Breast epithelium (tissue), 4 donors: ENCODE results near the gene CARD14. TPM values are rescaled to one million over a fixed set of nuclear protein-coding genes. Genes with fewer than 3 reads are reported as not detected.

Experiments used
- DNase-seq, 2 donors: peaks; one replicate each; pipeline ENCODE4 v3.0.0-alpha.2; 2019; ENCODE audit warnings: low spot score in 2 of 2
- H3K27ac ChIP-seq, 2 donors: fragments of 200-600 bp; sonication (generic) in 1 of 2; one replicate each; pipeline ENCODE4 v1.5.1; 2016 to 2019; ENCODE audit warnings: mild to moderate bottlenecking in 1 of 2
- H3K27me3 ChIP-seq, 2 donors: fragments of 200-600 bp; sonication (generic) in 1 of 2; one replicate each; pipeline versions ENCODE4 v1.5.1 to v1.6.0; 2017 to 2019; ENCODE audit warnings: control low read depth in 1 of 2, mild to moderate bottlenecking in 1 of 2
- H3K36me3 ChIP-seq: fragments of 200-600 bp; one replicate; pipeline ENCODE4 v1.5.1; 2019
- H3K4me1 ChIP-seq, 2 donors: fragments of 200-600 bp; sonication (generic); one replicate each; pipeline ENCODE4 v1.5.1; 2016 to 2019; ENCODE audit warnings: control low read depth in 1 of 2
- H3K4me3 ChIP-seq, 3 donors: fragments of 200-600 bp; sonication (generic); 1 replicate in 2 of 3; 2 replicates in 1 of 3; pipeline ENCODE4 v1.5.1; 2016 to 2019; ENCODE audit warnings: mild to moderate bottlenecking in 3 of 3, moderate library complexity in 2 of 3
- H3K9me3 ChIP-seq, 2 donors: fragments of 200-600 bp; sonication (generic) in 1 of 2; one replicate each; pipeline ENCODE4 v1.5.1; 2016 to 2019; ENCODE audit warnings: control low read depth in 1 of 2
- POLR2A ChIP-seq: fragments of 450-650 bp; IDR thresholded peaks from one replicate; pipeline ENCODE4 v1.6.1; 2016; ENCODE audit warnings: antibody characterized with exemption, mild to moderate bottlenecking, moderate library complexity
- POLR2AphosphoS5 ChIP-seq, 3 donors: sonication (generic); formaldehyde crosslinking; IDR thresholded peaks; one replicate each; pipeline ENCODE4 v1.6.1; 2017; ENCODE audit warnings: antibody characterized with exemption in 3 of 3
- intact Hi-C: fragments of 100-400 bp; cut with DNase I; formaldehyde crosslinking; loops from one replicate; pipeline ENCODE4 v1.15.1; 2023; ENCODE audit warnings: low total_unique reads
- total RNA-seq, 3 donors: library from RNA; depleted of rRNA; stranded (reverse); fragments of >200 nt; gene quantifications; one replicate each; pipeline ENCODE4 v1.1.0, GENCODE V29; 2016
- TF ChIP-seq, protein P1 (sequence below), 3 donors: fragments of 450-650 bp; IDR thresholded peaks; one replicate each; pipeline ENCODE4 v1.5.1; 2016 to 2017; ENCODE audit warnings: antibody characterized with exemption in 3 of 3, mild to moderate bottlenecking in 3 of 3, moderate library complexity in 3 of 3

CARD14 gene
- total RNA-seq, 3 donors from 2014 or later: 0.32 to 13.8 (median 9.4) TPM

DNA sequence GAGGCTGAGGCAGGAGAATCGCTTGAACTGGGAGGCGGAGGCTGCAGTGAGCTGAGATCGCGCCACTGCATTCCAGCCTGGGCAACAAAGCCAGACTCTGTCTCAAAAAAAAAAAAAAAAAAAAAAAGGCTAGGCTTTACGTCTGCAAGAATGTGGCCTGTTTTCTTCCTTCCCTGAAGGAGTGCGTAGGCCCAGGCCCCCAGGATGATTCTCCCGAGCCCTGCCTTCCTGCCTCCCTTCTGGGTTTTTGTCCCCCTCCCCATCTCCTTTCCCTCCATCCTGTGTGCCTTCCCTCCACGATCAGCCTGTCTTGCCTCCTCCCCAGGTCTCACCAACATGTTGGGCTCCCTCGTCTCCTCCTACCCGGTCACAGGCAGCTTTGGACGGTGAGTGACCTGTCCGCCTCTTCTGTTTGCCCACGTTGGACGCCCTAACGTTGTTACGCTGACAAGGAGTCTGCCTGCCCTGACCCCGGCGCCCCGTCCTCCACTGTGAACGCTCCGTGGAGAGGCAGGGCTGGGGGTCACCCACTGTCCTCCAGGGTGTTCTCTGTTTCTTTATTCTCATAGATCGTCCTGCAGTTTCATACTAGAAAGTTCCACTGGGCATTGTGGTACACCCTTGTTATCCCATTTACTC lies 75.2 kb downstream of the CARD14 start:
- no peaks in the 10 kb centered on the region for H3K4me1 ChIP-seq
- H3K27me3 ChIP-seq: no peaks in the 10 kb centered on the region
- H3K36me3 ChIP-seq: peaks cover 14% of the 10 kb centered on the region
- no peaks in the 10 kb centered on the region for H3K9me3 ChIP-seq
- no peak for DNase-seq
- no peak overlapping the region for H3K27ac ChIP-seq
- no peak overlapping the region for H3K4me3 ChIP-seq
- TF ChIP-seq POLR2AphosphoS5 (IDR thresholded peaks at IDR 0.05) (no peak), POLR2A (no peak)
- TF ChIP-seq, protein P1, sequence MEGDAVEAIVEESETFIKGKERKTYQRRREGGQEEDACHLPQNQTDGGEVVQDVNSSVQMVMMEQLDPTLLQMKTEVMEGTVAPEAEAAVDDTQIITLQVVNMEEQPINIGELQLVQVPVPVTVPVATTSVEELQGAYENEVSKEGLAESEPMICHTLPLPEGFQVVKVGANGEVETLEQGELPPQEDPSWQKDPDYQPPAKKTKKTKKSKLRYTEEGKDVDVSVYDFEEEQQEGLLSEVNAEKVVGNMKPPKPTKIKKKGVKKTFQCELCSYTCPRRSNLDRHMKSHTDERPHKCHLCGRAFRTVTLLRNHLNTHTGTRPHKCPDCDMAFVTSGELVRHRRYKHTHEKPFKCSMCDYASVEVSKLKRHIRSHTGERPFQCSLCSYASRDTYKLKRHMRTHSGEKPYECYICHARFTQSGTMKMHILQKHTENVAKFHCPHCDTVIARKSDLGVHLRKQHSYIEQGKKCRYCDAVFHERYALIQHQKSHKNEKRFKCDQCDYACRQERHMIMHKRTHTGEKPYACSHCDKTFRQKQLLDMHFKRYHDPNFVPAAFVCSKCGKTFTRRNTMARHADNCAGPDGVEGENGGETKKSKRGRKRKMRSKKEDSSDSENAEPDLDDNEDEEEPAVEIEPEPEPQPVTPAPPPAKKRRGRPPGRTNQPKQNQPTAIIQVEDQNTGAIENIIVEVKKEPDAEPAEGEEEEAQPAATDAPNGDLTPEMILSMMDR (IDR thresholded peaks at IDR 0.05): no peak
- intact Hi-C loops: no loop called here

DNA sequence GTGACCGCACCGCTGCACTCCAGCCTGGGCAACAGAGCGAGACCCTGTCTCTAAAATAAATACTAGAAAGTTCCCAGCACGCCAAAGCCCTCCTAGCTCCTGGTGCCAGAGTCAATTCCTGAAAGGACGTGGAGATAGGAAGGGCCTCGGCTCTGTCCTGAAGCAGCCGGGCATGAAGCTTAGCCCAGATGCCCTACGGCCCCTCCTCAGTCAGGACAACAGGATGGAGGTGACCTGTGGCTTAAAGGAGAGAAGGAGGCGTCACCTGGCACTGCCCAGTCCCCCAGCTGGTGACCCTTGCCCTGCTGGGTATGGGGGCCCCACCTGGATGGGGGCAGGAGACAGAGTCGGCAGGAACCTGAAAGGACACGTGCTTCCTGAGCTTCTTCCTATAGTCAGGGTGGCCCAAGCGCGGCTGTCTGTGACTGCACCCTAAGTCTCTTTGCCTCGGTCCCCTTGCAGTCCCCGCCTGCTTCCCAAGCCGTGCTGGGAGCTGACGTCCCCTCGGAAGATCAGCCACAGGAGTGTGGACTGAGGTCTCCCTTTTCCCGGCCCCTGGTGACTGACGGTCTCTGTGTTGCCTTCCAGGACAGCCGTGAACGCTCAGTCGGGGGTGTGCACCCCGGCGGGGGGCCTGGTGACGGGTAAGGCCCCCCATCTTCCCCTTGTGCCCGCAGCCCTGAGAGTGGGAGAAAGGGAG lies 75.9 kb downstream of the CARD14 start:
- Histone ChIP-seq H3K27ac (no peak overlapping the region), H3K27me3 (no peaks in the 10 kb centered on the region), H3K4me1 (no peaks in the 10 kb centered on the region), H3K9me3 (no peaks in the 10 kb centered on the region), H3K36me3 (peaks cover 14% of the 10 kb centered on the region), H3K4me3 (no peak overlapping the region)
- no peak for DNase-seq
- TF ChIP-seq POLR2AphosphoS5 (IDR thresholded peaks at IDR 0.05) (no peak), POLR2A (no peak)
- TF ChIP-seq, protein P1 (IDR thresholded peaks at IDR 0.05): no peak
- intact Hi-C loops: no loop called here

DNA sequence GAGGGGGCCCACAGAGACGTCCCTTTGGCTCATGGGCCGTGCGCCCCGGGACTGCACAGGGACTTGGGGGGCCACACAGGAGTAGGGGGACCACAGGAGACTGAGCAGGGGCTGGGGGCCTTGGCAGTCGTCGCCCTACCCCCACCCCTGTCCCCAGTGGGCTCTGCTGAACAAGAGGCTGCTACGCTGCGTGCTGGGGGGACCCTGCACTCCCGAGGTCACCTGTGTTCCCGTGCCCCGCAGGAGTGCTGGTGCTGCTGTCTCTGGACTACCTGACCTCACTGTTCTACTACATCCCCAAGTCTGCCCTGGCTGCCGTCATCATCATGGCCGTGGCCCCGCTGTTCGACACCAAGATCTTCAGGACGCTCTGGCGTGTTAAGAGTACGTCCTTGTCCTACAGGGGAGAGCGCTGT lies 76.4 kb downstream of the CARD14 start:
- no peaks in the 10 kb centered on the region for H3K9me3 ChIP-seq
- intact Hi-C loops: no loop called here
- H3K4me1 ChIP-seq: no peaks in the 10 kb centered on the region
- no peak for DNase-seq
- no peak overlapping the region for H3K27ac ChIP-seq
- no peaks in the 10 kb centered on the region for H3K27me3 ChIP-seq
- H3K4me3 ChIP-seq: no peak overlapping the region
- H3K36me3 ChIP-seq: peaks cover 14% of the 10 kb centered on the region
- no peak for TF ChIP-seq POLR2A
- no peak for TF ChIP-seq POLR2AphosphoS5 (IDR thresholded peaks at IDR 0.05)
- TF ChIP-seq, protein P1 (IDR thresholded peaks at IDR 0.05): no peak

DNA sequence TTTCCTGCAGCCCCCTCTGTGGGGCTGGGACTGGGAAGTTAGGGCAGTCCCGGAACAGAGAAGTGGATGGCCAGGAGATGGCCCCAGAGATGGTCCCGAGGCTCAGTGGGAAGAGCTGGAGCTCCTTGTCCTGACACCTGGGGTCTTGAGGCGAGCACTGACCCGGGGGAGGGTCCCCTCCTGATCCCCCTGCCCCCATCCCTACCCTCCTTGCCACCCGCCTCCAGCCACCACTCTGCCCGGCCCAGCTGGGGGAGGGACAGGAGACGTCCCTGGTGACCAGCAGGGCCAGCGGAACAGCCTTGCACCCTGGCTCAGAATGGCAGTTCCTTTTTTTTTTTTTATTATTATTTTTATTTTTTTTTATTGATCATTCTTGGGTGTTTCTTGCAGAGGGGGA lies 76.9 kb downstream of the CARD14 start:
- Histone ChIP-seq H3K36me3 (peaks cover 14% of the 10 kb centered on the region), H3K9me3 (no peaks in the 10 kb centered on the region), H3K4me1 (no peaks in the 10 kb centered on the region), H3K27me3 (no peaks in the 10 kb centered on the region), H3K27ac (no peak overlapping the region), H3K4me3 (no peak overlapping the region)
- no peak for DNase-seq
- intact Hi-C loops: no loop called here
- TF ChIP-seq POLR2AphosphoS5 (IDR thresholded peaks at IDR 0.05): no peak

DNA sequence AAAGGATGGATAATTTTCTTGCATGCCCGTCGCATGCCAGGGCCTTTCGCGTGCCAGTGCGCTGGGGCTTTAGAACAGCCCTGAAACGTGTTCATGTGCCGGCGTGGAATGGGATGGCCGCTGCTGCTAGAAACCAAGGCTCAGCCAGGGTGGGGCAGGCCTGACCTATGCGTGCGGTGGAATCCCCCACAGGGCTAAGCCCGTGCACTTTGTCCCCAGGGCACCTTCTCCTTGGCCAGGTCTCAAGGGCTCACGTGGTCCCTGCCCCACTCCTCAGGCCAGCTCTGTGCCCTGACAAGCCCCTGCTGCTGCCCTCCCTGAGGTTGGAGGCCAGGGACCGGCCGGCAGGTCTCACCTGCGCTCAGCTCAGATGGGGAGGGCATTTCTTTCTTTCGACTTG lies 77.7 kb downstream of the CARD14 start:
- no peak for DNase-seq
- Histone ChIP-seq H3K4me3 (no peak overlapping the region), H3K27ac (no peak overlapping the region), H3K27me3 (no peaks in the 10 kb centered on the region), H3K9me3 (no peaks in the 10 kb centered on the region), H3K4me1 (no peaks in the 10 kb centered on the region), H3K36me3 (peaks cover 10% of the 10 kb centered on the region)
- intact Hi-C loops: no loop called here
- TF ChIP-seq, protein P1 (IDR thresholded peaks at IDR 0.05): no peak
- TF ChIP-seq POLR2AphosphoS5 (IDR thresholded peaks at IDR 0.05) (no peak), POLR2A (no peak)
